ENCODE results near the gene VCL. TPM values are rescaled to one million over a fixed set of nuclear protein-coding genes. Genes with fewer than 3 reads are reported as not detected.

Gene VCL
- total and polyA plus RNA-seq, 9 of the 15 experiments (the other 6 are each of a cell fraction or from before 2014, with no cell fraction given) = 29.8 to 186 (median 76.4) TPM

DNA sequence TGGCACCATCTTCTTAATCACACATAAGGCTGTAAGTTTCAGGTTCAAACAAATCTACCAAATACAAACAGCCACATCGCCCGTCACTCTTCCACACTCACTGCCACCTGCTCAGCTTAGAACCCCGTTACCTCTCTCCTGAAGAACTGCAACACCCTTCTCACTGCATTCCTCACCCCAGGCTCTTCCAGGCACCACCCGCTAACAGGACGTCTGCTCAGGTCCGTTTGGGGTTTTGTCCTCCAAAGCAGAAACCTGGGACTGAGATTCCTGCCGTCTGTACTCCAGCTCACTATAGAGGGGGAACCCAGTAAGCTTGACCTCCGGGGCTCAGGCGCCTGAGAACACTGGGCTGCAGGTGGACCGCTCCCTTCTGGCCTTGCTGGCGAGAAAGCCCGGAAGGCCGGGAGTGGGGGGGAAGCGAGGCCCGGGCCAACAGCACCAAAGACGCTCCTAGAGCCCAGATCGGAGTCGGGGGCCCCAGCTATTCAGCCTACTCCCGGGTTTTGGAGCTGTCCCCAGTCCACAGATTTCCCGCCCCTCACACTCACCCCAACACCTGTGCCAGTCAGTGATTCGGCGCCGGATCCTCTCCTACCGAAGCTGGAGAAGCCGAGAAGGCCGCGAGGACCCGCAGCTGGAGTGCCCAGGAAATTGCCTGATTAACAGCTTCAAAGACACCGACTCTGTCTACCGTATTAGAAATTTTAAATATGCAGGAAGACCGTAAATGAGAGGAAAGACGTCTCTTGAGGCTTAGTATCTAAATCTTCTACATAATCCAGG, 152.5 kb downstream of the VCL start, which contains the start of gene AP3M1 (continued):
- TF ChIP-seq, protein P1, sequence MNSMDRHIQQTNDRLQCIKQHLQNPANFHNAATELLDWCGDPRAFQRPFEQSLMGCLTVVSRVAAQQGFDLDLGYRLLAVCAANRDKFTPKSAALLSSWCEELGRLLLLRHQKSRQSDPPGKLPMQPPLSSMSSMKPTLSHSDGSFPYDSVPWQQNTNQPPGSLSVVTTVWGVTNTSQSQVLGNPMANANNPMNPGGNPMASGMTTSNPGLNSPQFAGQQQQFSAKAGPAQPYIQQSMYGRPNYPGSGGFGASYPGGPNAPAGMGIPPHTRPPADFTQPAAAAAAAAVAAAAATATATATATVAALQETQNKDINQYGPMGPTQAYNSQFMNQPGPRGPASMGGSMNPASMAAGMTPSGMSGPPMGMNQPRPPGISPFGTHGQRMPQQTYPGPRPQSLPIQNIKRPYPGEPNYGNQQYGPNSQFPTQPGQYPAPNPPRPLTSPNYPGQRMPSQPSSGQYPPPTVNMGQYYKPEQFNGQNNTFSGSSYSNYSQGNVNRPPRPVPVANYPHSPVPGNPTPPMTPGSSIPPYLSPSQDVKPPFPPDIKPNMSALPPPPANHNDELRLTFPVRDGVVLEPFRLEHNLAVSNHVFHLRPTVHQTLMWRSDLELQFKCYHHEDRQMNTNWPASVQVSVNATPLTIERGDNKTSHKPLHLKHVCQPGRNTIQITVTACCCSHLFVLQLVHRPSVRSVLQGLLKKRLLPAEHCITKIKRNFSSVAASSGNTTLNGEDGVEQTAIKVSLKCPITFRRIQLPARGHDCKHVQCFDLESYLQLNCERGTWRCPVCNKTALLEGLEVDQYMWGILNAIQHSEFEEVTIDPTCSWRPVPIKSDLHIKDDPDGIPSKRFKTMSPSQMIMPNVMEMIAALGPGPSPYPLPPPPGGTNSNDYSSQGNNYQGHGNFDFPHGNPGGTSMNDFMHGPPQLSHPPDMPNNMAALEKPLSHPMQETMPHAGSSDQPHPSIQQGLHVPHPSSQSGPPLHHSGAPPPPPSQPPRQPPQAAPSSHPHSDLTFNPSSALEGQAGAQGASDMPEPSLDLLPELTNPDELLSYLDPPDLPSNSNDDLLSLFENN (IDR thresholded peaks at IDR 0.05; ENCODE audit: low read depth in 2 of 2, low read length in 2 of 2) = 0 out of 4 replicates have a peak, but pooled peaks of 1 of the 2 experiments have one; percentile 43
- TF ChIP-seq ZNF766 (CRISPR knock-in tag; conservative IDR thresholded peaks at IDR 0.05) (peak; percentile 63; the same call in 1 of the 2 replicates), MYC (IDR thresholded peaks at IDR 0.05; ENCODE audit: low read depth, low read length) (0 out of 2 replicates have a peak, but pooled peaks have one; percentile 30), MYC (CRISPR knock-in tag; IDR thresholded peaks at IDR 0.05; ENCODE audit: borderline replicate concordance, low read depth) (peak; percentile 27; the same call in 1 of the 2 replicates), ZNF12 (CRISPR knock-in tag; IDR thresholded peaks at IDR 0.05) (0 out of 2 replicates have a peak, but pooled peaks have one; percentile 31), JUNB (CRISPR knock-in tag; conservative IDR thresholded peaks at IDR 0.05) (no peak), SMARCA5 (IDR thresholded peaks at IDR 0.05) (0 out of 2 replicates have a peak, but pooled peaks have one; percentile 71), PHF20 (IDR thresholded peaks at IDR 0.05; ENCODE audit: partially characterized antibody) (peak; percentile 95), CHCHD3 (CRISPR knock-in tag; IDR thresholded peaks at IDR 0.05) (0 out of 2 replicates have a peak, but pooled peaks have one; percentile 18), ZKSCAN1 (IDR thresholded peaks at IDR 0.05; ENCODE audit: low read depth, low read length) (peak; percentile 43; the same call in 1 of the 2 replicates), NFE2 (IDR thresholded peaks at IDR 0.05; ENCODE audit: low read depth) (peak; percentile 95), DACH1 (IDR thresholded peaks at IDR 0.05; ENCODE audit: partially characterized antibody) (peak; percentile 98), ILF3 (IDR thresholded peaks at IDR 0.05; ENCODE audit: borderline replicate concordance) (peak; percentile 70; the same call in 1 of the 2 replicates), TAL1 (IDR thresholded peaks at IDR 0.05) (peak; percentile 29), CXXC5 (CRISPR knock-in tag; IDR thresholded peaks at IDR 0.05) (peak; percentile 62; the same call in 1 of the 2 replicates), ELF2 (CRISPR knock-in tag; IDR thresholded peaks at IDR 0.05) (peak; percentile 22; the same call in 1 of the 2 replicates), MTA1 (IDR thresholded peaks at IDR 0.05; ENCODE audit: borderline replicate concordance) (peak; percentile 81), TBL1XR1 (IDR thresholded peaks at IDR 0.05; ENCODE audit: low read length in 2 of 2) (peak in 1 of 2 experiments; percentile 46; a peak in 2 of 4 replicates), RBM39 (optimal IDR thresholded peaks at IDR 0.05; ENCODE audit: low read depth, low read length) (peak; percentile 67), ARHGAP35 (IDR thresholded peaks at IDR 0.05; ENCODE audit: partially characterized antibody) (peak; percentile 42), ETV1 (tag; conservative IDR thresholded peaks at IDR 0.05; ENCODE audit: low read depth) (peak; percentile 80)
- TF ChIP-seq, protein P2, sequence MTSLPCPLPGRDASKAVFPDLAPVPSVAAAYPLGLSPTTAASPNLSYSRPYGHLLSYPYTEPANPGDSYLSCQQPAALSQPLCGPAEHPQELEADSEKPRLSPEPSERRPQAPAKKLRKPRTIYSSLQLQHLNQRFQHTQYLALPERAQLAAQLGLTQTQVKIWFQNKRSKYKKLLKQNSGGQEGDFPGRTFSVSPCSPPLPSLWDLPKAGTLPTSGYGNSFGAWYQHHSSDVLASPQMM (CRISPR knock-in tag; IDR thresholded peaks at IDR 0.05) = no peak
- TF ChIP-seq, protein P3, sequence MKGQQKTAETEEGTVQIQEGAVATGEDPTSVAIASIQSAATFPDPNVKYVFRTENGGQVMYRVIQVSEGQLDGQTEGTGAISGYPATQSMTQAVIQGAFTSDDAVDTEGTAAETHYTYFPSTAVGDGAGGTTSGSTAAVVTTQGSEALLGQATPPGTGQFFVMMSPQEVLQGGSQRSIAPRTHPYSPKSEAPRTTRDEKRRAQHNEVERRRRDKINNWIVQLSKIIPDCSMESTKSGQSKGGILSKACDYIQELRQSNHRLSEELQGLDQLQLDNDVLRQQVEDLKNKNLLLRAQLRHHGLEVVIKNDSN (CRISPR knock-in tag; IDR thresholded peaks at IDR 0.05) = peak; percentile 40; the same call in 1 of the 2 replicates

Measured in K562 (cell line).